ENCODE data around the gene SESTD1. TPM values are rescaled to one million over a fixed set of nuclear protein-coding genes. Genes with fewer than 3 reads are reported as not detected.

Gene SESTD1
- total and polyA plus RNA-seq, 2 of the 8 experiments (the other 6 are each of a cell fraction or from before 2014, with no cell fraction given): 5.2 to 49.6 TPM

DNA sequence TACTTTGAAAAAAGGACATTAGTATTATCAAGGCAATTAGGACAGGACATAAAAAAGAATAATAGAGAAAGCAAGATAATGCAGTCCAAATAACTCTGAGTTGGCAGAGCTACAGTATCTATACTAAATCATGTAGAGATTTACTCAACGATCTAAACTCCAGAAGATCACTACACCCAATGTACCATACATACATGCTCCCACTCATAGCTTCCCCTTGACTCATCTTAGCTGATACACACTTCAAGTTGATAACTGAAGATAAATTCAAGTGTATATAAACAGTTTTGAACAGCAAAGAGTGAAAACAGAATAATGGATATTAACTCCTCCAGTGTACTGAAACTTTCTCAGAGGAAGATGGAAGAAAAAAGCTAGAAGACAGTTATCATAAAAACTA, 78.5 kb downstream of the SESTD1 start:
- CTCF ChIA-PET (ENCODE audit: partially characterized antibody): interaction anchor here (0.7 kb wide), 1 partner anchor 34 kb away, joined by 3 read pairs; no protein-coding TSS in a partner anchor
- no peak overlapping the region for H3K4me2 ChIP-seq (ENCODE audit: insufficient read depth in 1 of 2, low read depth in 2 of 2, low read length in 2 of 2)

More for the DNA sequence above, 78.5 kb downstream of the SESTD1 start:
- H3K4me3 ChIP-seq (ENCODE audit: extremely low read depth in 1 of 4, insufficient read depth in 2 of 4, low read depth in 3 of 4, low read length in 4 of 4): no peak overlapping the region
- H3K9ac ChIP-seq (replicated peaks in 1 of 4; ENCODE audit: extremely low read depth in 1 of 4, low read depth in 3 of 4, low read length in 3 of 4): no peak overlapping the region
- H4K91ac ChIP-seq (replicated peaks; ENCODE audit: insufficient read length, low read length): no peak overlapping the region
- H2BK120ac ChIP-seq (replicated peaks; ENCODE audit: low read depth, low read length): no peak overlapping the region
- DNase-seq (ENCODE audit: low read depth in 1 of 2, low spot score in 2 of 2) (no peak), FAIRE-seq (no peak)
- no peak overlapping the region for H2BK12ac ChIP-seq (ENCODE audit: low read depth, low read length)
- H3K27ac ChIP-seq (ENCODE audit: low read depth, low read length): no peak overlapping the region
- no peaks in the 10 kb centered on the region for H3K23me2 ChIP-seq (ENCODE audit: low read depth, low read length)
- no peak overlapping the region for H2BK20ac ChIP-seq (ENCODE audit: low read length)
- no peak overlapping the region for H2BK15ac ChIP-seq (ENCODE audit: low read length)
- no peaks in the 10 kb centered on the region for H4K20me1 ChIP-seq (replicated peaks in 1 of 2; ENCODE audit: control insufficient read depth in 1 of 2, insufficient read depth in 2 of 2, low read length in 2 of 2)
- no peak overlapping the region for H3K18ac ChIP-seq (ENCODE audit: extremely low read depth, low read length)
- no peaks in the 10 kb centered on the region for H3K36me3 ChIP-seq (ENCODE audit: control insufficient read depth in 2 of 4, insufficient read depth in 4 of 4, low read length in 3 of 4)
- TF ChIP-seq CBX5 (IDR thresholded peaks at IDR 0.05; ENCODE audit: low read depth, low read length) (no peak), POLR2AphosphoS5 (IDR thresholded peaks at IDR 0.05; ENCODE audit: low read depth, low read length) (no peak), BRCA1 (IDR thresholded peaks at IDR 0.05; ENCODE audit: low read depth, low read length) (no peak), EP300 (IDR thresholded peaks at IDR 0.05; ENCODE audit: borderline replicate concordance in 1 of 2, low read depth in 2 of 2, low read length in 2 of 2) (no peak), CTBP2 (IDR thresholded peaks at IDR 0.05; ENCODE audit: borderline replicate concordance, insufficient read depth, insufficient read length, low read length) (no peak), RAD21 (IDR thresholded peaks at IDR 0.05 in 1 of 2, conservative IDR thresholded peaks at IDR 0.05 in 1 of 2; ENCODE audit: low read depth in 2 of 2, low read length in 2 of 2) (no peak), TAF1 (IDR thresholded peaks at IDR 0.05; ENCODE audit: low read depth, low read length) (no peak), GTF2F1 (IDR thresholded peaks at IDR 0.05; ENCODE audit: borderline replicate concordance, low read depth, low read length) (no peak)
- TF ChIP-seq, protein P1, sequence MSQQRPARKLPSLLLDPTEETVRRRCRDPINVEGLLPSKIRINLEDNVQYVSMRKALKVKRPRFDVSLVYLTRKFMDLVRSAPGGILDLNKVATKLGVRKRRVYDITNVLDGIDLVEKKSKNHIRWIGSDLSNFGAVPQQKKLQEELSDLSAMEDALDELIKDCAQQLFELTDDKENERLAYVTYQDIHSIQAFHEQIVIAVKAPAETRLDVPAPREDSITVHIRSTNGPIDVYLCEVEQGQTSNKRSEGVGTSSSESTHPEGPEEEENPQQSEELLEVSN (IDR thresholded peaks at IDR 0.05): no peak
- TF ChIP-seq, protein P2, sequence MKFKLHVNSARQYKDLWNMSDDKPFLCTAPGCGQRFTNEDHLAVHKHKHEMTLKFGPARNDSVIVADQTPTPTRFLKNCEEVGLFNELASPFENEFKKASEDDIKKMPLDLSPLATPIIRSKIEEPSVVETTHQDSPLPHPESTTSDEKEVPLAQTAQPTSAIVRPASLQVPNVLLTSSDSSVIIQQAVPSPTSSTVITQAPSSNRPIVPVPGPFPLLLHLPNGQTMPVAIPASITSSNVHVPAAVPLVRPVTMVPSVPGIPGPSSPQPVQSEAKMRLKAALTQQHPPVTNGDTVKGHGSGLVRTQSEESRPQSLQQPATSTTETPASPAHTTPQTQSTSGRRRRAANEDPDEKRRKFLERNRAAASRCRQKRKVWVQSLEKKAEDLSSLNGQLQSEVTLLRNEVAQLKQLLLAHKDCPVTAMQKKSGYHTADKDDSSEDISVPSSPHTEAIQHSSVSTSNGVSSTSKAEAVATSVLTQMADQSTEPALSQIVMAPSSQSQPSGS (IDR thresholded peaks at IDR 0.05; ENCODE audit: low read length): no peak
- POLR2A ChIA-PET (ENCODE audit: partially characterized antibody): no interaction called here
- 87% methylated on average over 1 of the region's 1 CpG; no CpG with 5 or more reads in 1 of the 2 experiments for WGBS, 2 experiments (ENCODE audit: extremely low coverage in 1 of 2, insufficient coverage in 1 of 2, insufficient read length in 1 of 2, insufficient replicate concordance in 2 of 2, low coverage in 1 of 2, low lambda C conversion rate in 2 of 2, missing lambda C conversion rate in 1 of 2)
- no peak overlapping the region for H3K56ac ChIP-seq (replicated peaks; ENCODE audit: insufficient read length, low read depth, low read length)
- H3K4ac ChIP-seq (replicated peaks; ENCODE audit: insufficient read length, low read depth, low read length): no peak overlapping the region
- no peaks in the 10 kb centered on the region for H3K79me1 ChIP-seq (ENCODE audit: low read depth, low read length)
- H3K79me2 ChIP-seq (ENCODE audit: control insufficient read depth in 1 of 2, insufficient read depth in 2 of 2, low read length in 2 of 2): peaks cover 0 to 6% of the 10 kb centered on the region in 2 experiments; a peak in 1 of 4 replicates
- peaks cover under 1 to 10% (median 5%) of the 10 kb centered on the region in 4 experiments; a peak in 3 of 7 replicates for H3K4me1 ChIP-seq (replicated peaks in 1 of 4; ENCODE audit: control insufficient read depth in 3 of 4, insufficient read depth in 4 of 4, low read length in 3 of 4)
- no peaks in the 10 kb centered on the region for H3K27me3 ChIP-seq (replicated peaks in 1 of 4; ENCODE audit: control insufficient read depth in 3 of 4, extremely low read depth in 1 of 4, insufficient read depth in 3 of 4, low read length in 3 of 4)
- no peak overlapping the region for H3K14ac ChIP-seq (ENCODE audit: insufficient read length)
- no peak overlapping the region for H3K23ac ChIP-seq (ENCODE audit: insufficient read length)
- H2BK5ac ChIP-seq (ENCODE audit: low read depth, low read length): no peak overlapping the region
- H2AK5ac ChIP-seq (ENCODE audit: low read depth, low read length): no peak overlapping the region
- H4K5ac ChIP-seq (ENCODE audit: insufficient read length, low read depth, low read length): no peak overlapping the region
- no peak overlapping the region for H4K8ac ChIP-seq (ENCODE audit: extremely low read depth, insufficient read depth, low read length)
- H2AFZ ChIP-seq (ENCODE audit: low read length): no peak overlapping the region
- peaks cover 0 to 8% of the 10 kb centered on the region in 2 experiments; a peak in 2 of 4 replicates for H3K9me3 ChIP-seq (ENCODE audit: insufficient read depth in 2 of 2, low read depth in 1 of 2, low read length in 1 of 2)
